Left renal pelvis (tissue), 4 donors: Measurements from ENCODE around the gene ARL10. TPM values are rescaled to one million over a fixed set of nuclear protein-coding genes. Genes with fewer than 3 reads are reported as not detected.
A peak's percentile ranks its signal among the peaks of the same experiment; 100 is the strongest.

ENCODE experiments used
- DNase-seq, 4 donors: peaks; one replicate each; pipeline ENCODE4 v3.0.0-alpha.2; 2013; ENCODE audit warnings: low read depth in 4 of 4, low spot score in 3 of 4
- polyA plus RNA-seq, 4 donors: library from polyadenylated mRNA; unstranded; fragments of 120-200 nt; gene quantifications; one replicate each; pipeline ENCODE4 v1.2.1, GENCODE V29; 2013; ENCODE audit not compliant: insufficient read length in 4 of 4

The ARL10 gene
- polyA plus RNA-seq, 4 donors: 11.2 to 18.3 (median 14.2) TPM

- DNase-seq: no peak
Measured at GRCh38 chr5:176408590-176408989, 43.3 kb downstream of the ARL10 start.

- DNase-seq: no peak
Measured at GRCh38 chr5:176409765-176410164, 44.5 kb downstream of the ARL10 start.

- DNase-seq: no peak
Measured at GRCh38 chr5:176410486-176411180, 45.3 kb downstream of the ARL10 start.

- no peak for DNase-seq
Measured at GRCh38 chr5:176412517-176413254, 47.4 kb downstream of the ARL10 start.

- DNase-seq: no peak
Measured at GRCh38 chr5:176413255-176413565, 47.9 kb downstream of the ARL10 start.

GRCh38 chr5:176413709-176414191 is 48.5 kb downstream of the ARL10 start:
- no peak for DNase-seq

GRCh38 chr5:176414704-176415103 is 49.4 kb downstream of the ARL10 start:
- no peak for DNase-seq

GRCh38 chr5:176415240-176415951 is 50.1 kb downstream of the ARL10 start:
- no peak for DNase-seq

GRCh38 chr5:176415952-176416924 is 51.0 kb downstream of the ARL10 start, which contains the start of gene CLTB:
TSS of gene CLTB (minus strand) at chr5:176416539. CDS start at chr5:176416363, 176 bp downstream.
- DNase-seq: peak; percentile 68 to 88 (median 82)

- no peak for DNase-seq
Measured at GRCh38 chr5:176416965-176417364, 51.7 kb downstream of the ARL10 start.

- no peak for DNase-seq
Measured at GRCh38 chr5:176418251-176418650, 53.0 kb downstream of the ARL10 start.

GRCh38 chr5:176420086-176420485 is 54.8 kb downstream of the ARL10 start:
- no peak for DNase-seq

- no peak for DNase-seq
Measured at GRCh38 chr5:176420972-176421544, 55.8 kb downstream of the ARL10 start.

GRCh38 chr5:176424181-176424580 is 58.9 kb downstream of the ARL10 start:
- DNase-seq: no peak

- no peak for DNase-seq
Measured at GRCh38 chr5:176425138-176425537, 59.9 kb downstream of the ARL10 start.

GRCh38 chr5:176425791-176426190 is 60.5 kb downstream of the ARL10 start:
- no peak for DNase-seq

- DNase-seq: no peak
Measured at GRCh38 chr5:176426876-176427275, 61.6 kb downstream of the ARL10 start.

- no peak for DNase-seq
Measured at GRCh38 chr5:176427971-176428370, 62.7 kb downstream of the ARL10 start.

- no peak for DNase-seq
Measured at GRCh38 chr5:176429972-176430371, 64.7 kb downstream of the ARL10 start.
